ENCODE measurements around the gene PTPN13.

Gene PTPN13

DNA sequence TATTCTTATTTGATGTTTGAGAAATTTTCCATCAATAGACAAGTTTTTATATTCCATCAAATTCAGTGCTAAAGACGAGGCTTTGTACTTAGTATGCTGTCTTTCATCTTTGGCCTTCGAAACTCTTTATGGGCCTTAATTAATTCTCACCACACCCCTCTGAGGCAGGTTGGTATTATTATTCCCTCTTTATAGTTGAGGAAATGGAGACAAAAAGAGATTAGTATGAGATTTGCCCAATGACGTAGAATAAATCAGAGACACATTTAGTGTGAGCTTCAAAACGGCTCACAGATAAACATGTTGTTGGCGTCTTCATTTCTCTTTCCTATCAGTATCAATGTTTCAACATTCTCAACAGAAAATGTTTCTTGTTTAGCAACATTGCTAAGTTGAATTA, 35.9 kb upstream of the PTPN13 start:
- no peak overlapping the region for H3K18ac ChIP-seq (ENCODE audit: low read length)
- no peak overlapping the region for H2BK12ac ChIP-seq (ENCODE audit: low read length)
- no peak overlapping the region for H3K23ac ChIP-seq (ENCODE audit: low read depth, low read length, poor library complexity)
- no peaks in the 10 kb centered on the region for H3K36me3 ChIP-seq (replicated peaks in 1 of 2; ENCODE audit: control insufficient read depth in 2 of 2, insufficient read depth in 2 of 2, low read length in 2 of 2)
- no peak overlapping the region for H3K9ac ChIP-seq (ENCODE audit: low read depth, low read length, poor library complexity)
- no peak overlapping the region for H2AK5ac ChIP-seq (ENCODE audit: low read depth, low read length)
- no peak overlapping the region for H3K4ac ChIP-seq (ENCODE audit: low read length)
- no peak overlapping the region for H3K4me3 ChIP-seq (ENCODE audit: low read length in 2 of 2)
- WGBS, 2 donors (ENCODE audit: extremely low coverage in 2 of 2, insufficient read length in 2 of 2, insufficient replicate concordance in 1 of 2): no CpG with 5 or more reads among the region's 5 CpGs
- H2BK5ac ChIP-seq (ENCODE audit: low read length): no peak overlapping the region
- no peak overlapping the region for H3K14ac ChIP-seq (ENCODE audit: low read length)
- H3K27ac ChIP-seq (replicated peaks; ENCODE audit: low read length): no peak overlapping the region
- H4K8ac ChIP-seq (ENCODE audit: low read depth, low read length): no peak overlapping the region
- no peaks in the 10 kb centered on the region for H3K27me3 ChIP-seq (ENCODE audit: control insufficient read depth in 3 of 3, insufficient read depth in 3 of 3, low read depth in 1 of 3, low read length in 3 of 3)
- H3K4me2 ChIP-seq (ENCODE audit: insufficient read depth, low read length, poor library complexity, severe bottlenecking): no peak overlapping the region
- DNase-seq (ENCODE audit: low spot score): no peak
- H3K9me3 ChIP-seq (replicated peaks in 1 of 2; ENCODE audit: control insufficient read depth in 2 of 2, insufficient read depth in 1 of 2, low read depth in 1 of 2, low read length in 2 of 2): no peaks in the 10 kb centered on the region
- H2AFZ ChIP-seq (ENCODE audit: low read length): no peak overlapping the region
- H2BK15ac ChIP-seq (ENCODE audit: low read length): no peak overlapping the region
- no peak overlapping the region for H4K91ac ChIP-seq (ENCODE audit: low read depth, low read length, poor library complexity)
- H3K79me1 ChIP-seq (ENCODE audit: low read depth, low read length): no peaks in the 10 kb centered on the region
- H2BK120ac ChIP-seq (ENCODE audit: low read depth, low read length): no peak overlapping the region
- peaks cover 0 to 7% of the 10 kb centered on the region in 2 donors for H3K4me1 ChIP-seq (ENCODE audit: control insufficient read depth in 2 of 2, insufficient read depth in 1 of 2, low read depth in 1 of 2, low read length in 2 of 2)

DNA sequence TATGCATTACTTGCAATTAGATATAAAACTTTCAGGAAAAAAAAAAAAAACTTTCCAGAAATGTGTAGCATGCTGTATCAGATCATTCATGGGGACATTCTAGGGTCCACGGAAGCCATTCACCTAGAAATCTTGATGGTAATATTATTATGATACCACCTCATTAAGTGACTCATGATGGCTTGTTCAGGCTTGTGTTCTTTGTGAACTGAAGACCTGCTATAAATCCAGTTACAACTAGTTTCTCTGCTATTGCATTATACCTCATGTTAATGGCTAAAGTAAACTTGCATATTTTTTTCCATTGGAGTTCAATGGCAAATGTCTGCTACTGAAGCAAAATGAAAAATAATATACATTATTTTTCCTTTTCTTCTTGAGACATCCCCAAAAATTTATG, 35.3 kb upstream of the PTPN13 start:
- no peaks in the 10 kb centered on the region for H3K79me1 ChIP-seq (ENCODE audit: low read depth, low read length)
- H4K8ac ChIP-seq (ENCODE audit: low read depth, low read length): no peak overlapping the region
- no peaks in the 10 kb centered on the region for H3K27me3 ChIP-seq (ENCODE audit: control insufficient read depth in 3 of 3, insufficient read depth in 3 of 3, low read depth in 1 of 3, low read length in 3 of 3)
- WGBS, 2 donors (ENCODE audit: extremely low coverage in 2 of 2, insufficient read length in 2 of 2, insufficient replicate concordance in 1 of 2): no CpG with 5 or more reads among the region's 1 CpG
- no peak overlapping the region for H3K14ac ChIP-seq (ENCODE audit: low read length)
- H3K27ac ChIP-seq (replicated peaks; ENCODE audit: low read length): no peak overlapping the region
- H2BK5ac ChIP-seq (ENCODE audit: low read length): no peak overlapping the region
- H3K4me1 ChIP-seq (ENCODE audit: control insufficient read depth in 2 of 2, insufficient read depth in 1 of 2, low read depth in 1 of 2, low read length in 2 of 2): peaks cover 0 to 7% of the 10 kb centered on the region in 2 donors
- H3K36me3 ChIP-seq (replicated peaks in 1 of 2; ENCODE audit: control insufficient read depth in 2 of 2, insufficient read depth in 2 of 2, low read length in 2 of 2): no peaks in the 10 kb centered on the region
- no peak overlapping the region for H3K4me3 ChIP-seq (ENCODE audit: low read length in 2 of 2)
- H2AK5ac ChIP-seq (ENCODE audit: low read depth, low read length): no peak overlapping the region
- H2BK12ac ChIP-seq (ENCODE audit: low read length): no peak overlapping the region
- H2BK120ac ChIP-seq (ENCODE audit: low read depth, low read length): no peak overlapping the region
- no peak overlapping the region for H3K9ac ChIP-seq (ENCODE audit: low read depth, low read length, poor library complexity)
- H3K23ac ChIP-seq (ENCODE audit: low read depth, low read length, poor library complexity): no peak overlapping the region
- no peak overlapping the region for H3K4ac ChIP-seq (ENCODE audit: low read length)
- H3K4me2 ChIP-seq (ENCODE audit: insufficient read depth, low read length, poor library complexity, severe bottlenecking): no peak overlapping the region
- DNase-seq (ENCODE audit: low spot score): no peak
- H3K9me3 ChIP-seq (replicated peaks in 1 of 2; ENCODE audit: control insufficient read depth in 2 of 2, insufficient read depth in 1 of 2, low read depth in 1 of 2, low read length in 2 of 2): no peaks in the 10 kb centered on the region
- no peak overlapping the region for H2AFZ ChIP-seq (ENCODE audit: low read length)
- no peak overlapping the region for H2BK15ac ChIP-seq (ENCODE audit: low read length)
- H4K91ac ChIP-seq (ENCODE audit: low read depth, low read length, poor library complexity): no peak overlapping the region
- H3K18ac ChIP-seq (ENCODE audit: low read length): no peak overlapping the region

DNA sequence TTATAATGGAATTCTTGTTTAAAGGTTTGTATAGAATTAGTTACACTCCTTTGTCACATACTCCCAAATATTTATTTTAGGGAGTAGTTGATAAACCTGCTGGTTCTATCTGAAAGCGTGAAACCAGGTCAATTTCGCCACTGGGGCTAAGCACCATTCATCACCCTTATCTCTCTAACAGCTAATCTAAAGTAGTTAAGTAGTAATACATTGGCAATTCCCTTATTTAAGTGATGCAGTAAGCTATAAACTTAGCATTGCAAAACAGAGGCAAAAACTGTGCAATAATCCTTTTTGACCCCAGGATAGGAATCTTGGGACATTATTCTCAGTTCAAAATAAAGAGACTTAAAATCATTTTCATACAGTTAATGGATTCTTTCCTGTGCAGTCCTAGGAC, 33.7 kb upstream of the PTPN13 start:
- WGBS, 2 donors (ENCODE audit: extremely low coverage in 2 of 2, insufficient read length in 2 of 2, insufficient replicate concordance in 1 of 2): no CpG with 5 or more reads among the region's 2 CpGs
- Histone ChIP-seq H2BK15ac (ENCODE audit: low read length) (no peak overlapping the region), H2BK12ac (ENCODE audit: low read length) (no peak overlapping the region), H3K14ac (ENCODE audit: low read length) (no peak overlapping the region), H2BK120ac (ENCODE audit: low read depth, low read length) (no peak overlapping the region), H3K9ac (ENCODE audit: low read depth, low read length, poor library complexity) (no peak overlapping the region), H3K27me3 (ENCODE audit: control insufficient read depth in 3 of 3, insufficient read depth in 3 of 3, low read depth in 1 of 3, low read length in 3 of 3) (no peaks in the 10 kb centered on the region), H3K79me1 (ENCODE audit: low read depth, low read length) (no peaks in the 10 kb centered on the region), H3K4ac (ENCODE audit: low read length) (no peak overlapping the region), H3K23ac (ENCODE audit: low read depth, low read length, poor library complexity) (no peak overlapping the region), H3K4me1 (ENCODE audit: control insufficient read depth in 2 of 2, insufficient read depth in 1 of 2, low read depth in 1 of 2, low read length in 2 of 2) (peaks cover 0 to 7% of the 10 kb centered on the region in 2 donors), H3K4me2 (ENCODE audit: insufficient read depth, low read length, poor library complexity, severe bottlenecking) (no peak overlapping the region), H3K4me3 (ENCODE audit: low read length in 2 of 2) (no peak overlapping the region), H4K8ac (ENCODE audit: low read depth, low read length) (no peak overlapping the region), H2BK5ac (ENCODE audit: low read length) (no peak overlapping the region), H4K91ac (ENCODE audit: low read depth, low read length, poor library complexity) (no peak overlapping the region), H3K36me3 (replicated peaks in 1 of 2; ENCODE audit: control insufficient read depth in 2 of 2, insufficient read depth in 2 of 2, low read length in 2 of 2) (no peaks in the 10 kb centered on the region), H3K27ac (replicated peaks; ENCODE audit: low read length) (no peak overlapping the region), H2AFZ (ENCODE audit: low read length) (no peak overlapping the region), H3K9me3 (replicated peaks in 1 of 2; ENCODE audit: control insufficient read depth in 2 of 2, insufficient read depth in 1 of 2, low read depth in 1 of 2, low read length in 2 of 2) (no peaks in the 10 kb centered on the region), H3K18ac (ENCODE audit: low read length) (no peak overlapping the region), H2AK5ac (ENCODE audit: low read depth, low read length) (no peak overlapping the region)
- DNase-seq (ENCODE audit: low spot score): no peak

DNA sequence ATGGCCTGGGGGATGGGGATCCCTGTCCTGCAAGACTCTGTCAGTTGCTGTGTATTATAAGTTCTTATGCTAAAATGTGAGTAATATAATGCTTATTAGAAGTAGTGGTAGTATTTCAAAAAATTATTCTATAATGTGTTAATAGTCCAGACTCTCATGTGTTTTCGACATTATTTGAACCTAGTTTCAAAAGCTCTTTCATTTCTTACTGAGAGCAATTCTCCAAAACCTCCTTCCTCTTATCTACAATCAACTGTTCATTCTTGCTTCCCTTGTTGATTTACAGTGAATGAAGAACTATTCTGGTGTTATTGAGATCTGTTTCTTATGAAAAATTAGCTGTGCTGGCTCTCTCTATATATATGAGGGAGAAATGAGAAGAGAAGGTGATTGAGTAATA, 32.9 kb upstream of the PTPN13 start:
- no peaks in the 10 kb centered on the region for H3K27me3 ChIP-seq (ENCODE audit: control insufficient read depth in 3 of 3, insufficient read depth in 3 of 3, low read depth in 1 of 3, low read length in 3 of 3)
- H4K8ac ChIP-seq (ENCODE audit: low read depth, low read length): no peak overlapping the region
- H2BK15ac ChIP-seq (ENCODE audit: low read length): no peak overlapping the region
- H2AFZ ChIP-seq (ENCODE audit: low read length): no peak overlapping the region
- no peak overlapping the region for H3K18ac ChIP-seq (ENCODE audit: low read length)
- H2BK120ac ChIP-seq (ENCODE audit: low read depth, low read length): no peak overlapping the region
- H3K14ac ChIP-seq (ENCODE audit: low read length): no peak overlapping the region
- no CpG with 5 or more reads among the region's 1 CpG for WGBS, 2 donors (ENCODE audit: extremely low coverage in 2 of 2, insufficient read length in 2 of 2, insufficient replicate concordance in 1 of 2)
- no peak overlapping the region for H4K91ac ChIP-seq (ENCODE audit: low read depth, low read length, poor library complexity)
- H2AK5ac ChIP-seq (ENCODE audit: low read depth, low read length): no peak overlapping the region
- no peak overlapping the region for H3K23ac ChIP-seq (ENCODE audit: low read depth, low read length, poor library complexity)
- no peak overlapping the region for H3K9ac ChIP-seq (ENCODE audit: low read depth, low read length, poor library complexity)
- no peaks in the 10 kb centered on the region for H3K79me1 ChIP-seq (ENCODE audit: low read depth, low read length)
- H3K9me3 ChIP-seq (replicated peaks in 1 of 2; ENCODE audit: control insufficient read depth in 2 of 2, insufficient read depth in 1 of 2, low read depth in 1 of 2, low read length in 2 of 2): no peaks in the 10 kb centered on the region
- no peak overlapping the region for H3K4me3 ChIP-seq (ENCODE audit: low read length in 2 of 2)
- peaks cover 0 to 7% of the 10 kb centered on the region in 2 donors for H3K4me1 ChIP-seq (ENCODE audit: control insufficient read depth in 2 of 2, insufficient read depth in 1 of 2, low read depth in 1 of 2, low read length in 2 of 2)
- no peak overlapping the region for H3K4me2 ChIP-seq (ENCODE audit: insufficient read depth, low read length, poor library complexity, severe bottlenecking)
- no peak overlapping the region for H3K27ac ChIP-seq (replicated peaks; ENCODE audit: low read length)
- no peak for DNase-seq (ENCODE audit: low spot score)
- no peak overlapping the region for H2BK12ac ChIP-seq (ENCODE audit: low read length)
- H3K4ac ChIP-seq (ENCODE audit: low read length): no peak overlapping the region
- no peaks in the 10 kb centered on the region for H3K36me3 ChIP-seq (replicated peaks in 1 of 2; ENCODE audit: control insufficient read depth in 2 of 2, insufficient read depth in 2 of 2, low read length in 2 of 2)
- no peak overlapping the region for H2BK5ac ChIP-seq (ENCODE audit: low read length)

Data from neuronal stem cell (in vitro differentiated cells).